ENCODE data around the gene HTRA2.

HTRA2 gene

GRCh38 chr2:74501335-74502071 is 28.2 kb upstream of the HTRA2 start:
- DNase-seq: no peak

GRCh38 chr2:74502147-74502719 is 27.5 kb upstream of the HTRA2 start:
- DNase-seq: no peak

GRCh38 chr2:74502720-74503505 is 26.8 kb upstream of the HTRA2 start:
- peak in 1 of 2 donors; percentile 76 for DNase-seq

GRCh38 chr2:74503506-74504475 is 25.9 kb upstream of the HTRA2 start:
- no peak for DNase-seq

GRCh38 chr2:74504591-74504990 is 25.1 kb upstream of the HTRA2 start:
- DNase-seq: no peak

GRCh38 chr2:74505448-74506246 is 24.1 kb upstream of the HTRA2 start:
- no peak for DNase-seq

- peak; percentile 98 for DNase-seq
Observed at GRCh38 chr2:74507145-74507925, 22.4 kb upstream of the HTRA2 start, which contains the start of gene PCGF1. Gene PCGF1, minus strand, starts transcription at chr2:74507695. Its CDS starts 27 bp downstream, at chr2:74507668.

- DNase-seq: no peak
Observed at GRCh38 chr2:74507926-74508520, 21.7 kb upstream of the HTRA2 start.

- no peak for DNase-seq
Observed at GRCh38 chr2:74510272-74510671, 19.5 kb upstream of the HTRA2 start.

GRCh38 chr2:74511104-74511989 is 18.4 kb upstream of the HTRA2 start:
- DNase-seq: no peak

GRCh38 chr2:74512744-74513604 is 16.8 kb upstream of the HTRA2 start:
- DNase-seq: no peak

GRCh38 chr2:74513605-74514367 is 15.9 kb upstream of the HTRA2 start:
- DNase-seq: no peak

GRCh38 chr2:74514368-74515270 is 15.1 kb upstream of the HTRA2 start, which contains the start of gene TLX2:
Gene TLX2, plus strand, starts transcription at chr2:74514450. Its CDS starts 357 bp downstream, at chr2:74514807.
- DNase-seq: no peak

GRCh38 chr2:74515271-74515980 is 14.3 kb upstream of the HTRA2 start:
- DNase-seq: no peak

GRCh38 chr2:74515981-74516633 is 13.6 kb upstream of the HTRA2 start:
- DNase-seq: peak; percentile 78 to 80

Measured in CD4-positive, alpha-beta T cell treated with Interleukin-1 beta for 1 hour (primary cell).